Stimulated activated memory B cell treated with anti-CD40 and anti-IgM and Interleukin-4, amounts not matched to agents 10 μg/mL and 1 μg/mL and 100 μg/mL, for 72 hours (primary cell): ENCODE data around the gene LGR4.

Source experiments
- ATAC-seq: fragments of 150-1000 bp; cut with Tn5 transposase; 2 replicates; pipeline ENCODE4 v1.10.0; 2021
- H3K27ac Mint-ChIP-seq: one replicate; pipeline ENCODE4 v1.8.0; 2022; ENCODE audit warnings: mild to moderate bottlenecking, mixed read lengths
- H3K27me3 Mint-ChIP-seq: one replicate; pipeline ENCODE4 v1.8.0; 2022; ENCODE audit warnings: mixed read lengths
- H3K36me3 Mint-ChIP-seq: one replicate; pipeline ENCODE4 v1.8.0; 2022; ENCODE audit warnings: mixed read lengths
- H3K4me1 Mint-ChIP-seq: one replicate; pipeline ENCODE4 v1.8.0; 2022; ENCODE audit warnings: mixed read lengths
- H3K4me3 Mint-ChIP-seq: one replicate; pipeline ENCODE4 v1.8.0; 2022; ENCODE audit warnings: mild to moderate bottlenecking, moderate library complexity, mixed read lengths
- H3K9me3 Mint-ChIP-seq: one replicate; pipeline ENCODE4 v1.8.0; 2022; ENCODE audit warnings: mixed read lengths

Gene LGR4

GRCh38 chr11:27373856-27374602 is 98.6 kb downstream of the LGR4 start:
- no peak overlapping the region for H3K4me3 Mint-ChIP-seq
- no peaks in the 10 kb centered on the region for H3K36me3 Mint-ChIP-seq
- no peaks in the 10 kb centered on the region for H3K4me1 Mint-ChIP-seq
- no peaks in the 10 kb centered on the region for H3K9me3 Mint-ChIP-seq
- ATAC-seq, result no peak
- H3K27me3 Mint-ChIP-seq, result no peaks in the 10 kb centered on the region
- H3K27ac Mint-ChIP-seq, result no peak overlapping the region

DNA sequence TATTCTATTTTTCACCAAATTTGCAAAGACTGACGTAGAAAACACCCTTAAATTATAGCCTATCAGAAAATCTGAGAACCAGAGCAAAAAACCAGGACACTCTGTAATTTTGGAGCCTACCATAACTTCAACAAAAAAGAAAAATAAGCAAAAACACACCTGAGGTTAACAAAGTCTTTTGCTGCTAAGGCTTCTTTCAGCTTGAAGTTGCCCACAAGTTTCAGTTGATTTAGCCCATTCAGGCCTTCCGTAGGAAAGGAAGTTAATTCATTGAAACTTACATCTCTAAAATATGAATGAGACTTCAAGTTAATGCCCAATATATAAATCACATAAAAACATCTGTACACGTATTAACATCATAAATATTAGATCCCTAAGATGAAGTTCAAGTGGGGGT is 99.2 kb downstream of the LGR4 start:
- H3K9me3 Mint-ChIP-seq, result no peaks in the 10 kb centered on the region
- H3K27ac Mint-ChIP-seq, result no peak overlapping the region

DNA sequence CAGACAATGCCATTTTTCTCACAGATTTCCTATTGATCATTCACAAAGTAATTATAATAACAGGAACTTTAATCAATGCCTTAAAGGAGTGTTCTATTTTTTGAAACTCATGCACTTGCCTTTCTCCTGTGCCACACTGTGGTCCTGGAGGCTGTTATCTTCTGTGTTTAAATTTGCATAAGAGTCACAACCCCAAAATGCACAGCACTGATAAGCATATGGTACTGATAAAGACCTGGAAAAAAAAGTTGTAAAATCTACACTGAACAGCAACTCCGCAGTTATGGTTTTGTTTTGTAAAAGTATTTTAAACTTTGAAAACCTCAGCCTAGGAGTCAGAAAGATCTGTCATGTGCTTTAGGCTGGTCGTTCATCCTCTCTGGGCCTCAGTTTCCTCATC is 100.4 kb downstream of the LGR4 start:
- H3K27me3 Mint-ChIP-seq, result no peaks in the 10 kb centered on the region
- ATAC-seq, result no peak
- no peaks in the 10 kb centered on the region for H3K9me3 Mint-ChIP-seq

More for the DNA sequence above, 99.2 kb downstream of the LGR4 start:
- Mint-ChIP-seq H3K27me3 (no peaks in the 10 kb centered on the region), H3K36me3 (no peaks in the 10 kb centered on the region), H3K4me1 (no peaks in the 10 kb centered on the region), H3K4me3 (no peak overlapping the region)
- no peak for ATAC-seq

DNA sequence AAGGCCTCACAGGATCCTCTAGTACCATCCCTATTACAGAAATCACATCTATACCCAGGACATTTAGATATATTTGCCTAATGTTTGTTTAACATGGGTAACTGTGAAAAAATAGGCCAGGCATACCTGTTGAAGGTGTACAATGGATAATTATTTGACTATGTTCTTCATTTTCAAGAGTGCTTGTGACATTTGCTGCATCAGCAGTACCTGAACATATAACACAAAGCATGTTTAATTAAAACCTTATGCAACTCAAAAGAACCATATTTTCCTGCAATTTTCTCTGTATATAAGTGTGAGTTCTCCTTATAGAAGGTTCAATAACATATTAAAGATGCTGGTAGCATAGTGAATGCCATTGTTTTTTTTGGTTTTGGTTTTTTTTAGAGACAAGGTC is 101.1 kb downstream of the LGR4 start:
- H3K9me3 Mint-ChIP-seq, result no peaks in the 10 kb centered on the region
- H3K4me3 Mint-ChIP-seq, result no peak overlapping the region
- no peaks in the 10 kb centered on the region for H3K36me3 Mint-ChIP-seq
- H3K27ac Mint-ChIP-seq, result no peak overlapping the region
- H3K4me1 Mint-ChIP-seq, result no peaks in the 10 kb centered on the region
- ATAC-seq, result no peak
- no peaks in the 10 kb centered on the region for H3K27me3 Mint-ChIP-seq

More for the DNA sequence above, 100.4 kb downstream of the LGR4 start:
- Mint-ChIP-seq H3K27ac (no peak overlapping the region), H3K36me3 (no peaks in the 10 kb centered on the region), H3K4me1 (no peaks in the 10 kb centered on the region), H3K4me3 (no peak overlapping the region)

DNA sequence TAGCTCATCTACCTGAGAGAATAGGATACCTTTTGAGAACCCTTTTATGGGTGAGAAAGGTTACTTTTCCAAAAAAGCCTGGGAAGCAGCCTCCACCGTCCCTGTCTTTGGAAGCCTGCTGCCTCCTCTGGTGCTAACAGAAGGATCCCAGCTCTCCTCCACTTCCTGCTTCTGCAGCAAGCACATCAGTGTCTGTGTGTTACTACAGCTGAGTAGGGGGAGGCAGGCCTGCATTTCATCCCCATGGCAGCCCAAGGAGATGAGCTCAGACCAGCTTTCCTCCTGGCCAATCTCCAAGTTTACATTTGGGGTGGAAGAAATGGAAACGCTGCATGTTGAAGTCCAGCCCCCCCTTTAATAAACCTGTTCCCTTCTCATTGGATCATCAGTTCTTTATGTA is 102.2 kb downstream of the LGR4 start:
- Mint-ChIP-seq H3K4me1 (no peaks in the 10 kb centered on the region), H3K27ac (no peak overlapping the region), H3K27me3 (no peaks in the 10 kb centered on the region), H3K4me3 (no peak overlapping the region), H3K9me3 (no peaks in the 10 kb centered on the region), H3K36me3 (no peaks in the 10 kb centered on the region)
- ATAC-seq, result no peak

- Mint-ChIP-seq H3K4me3 (no peak overlapping the region), H3K36me3 (no peaks in the 10 kb centered on the region), H3K27ac (no peak overlapping the region), H3K27me3 (no peaks in the 10 kb centered on the region), H3K4me1 (peaks cover 9% of the 10 kb centered on the region), H3K9me3 (no peaks in the 10 kb centered on the region)
- no peak for ATAC-seq
These were observed 104.7 kb downstream of the LGR4 start for GRCh38 chr11:27367881-27368280.

DNA sequence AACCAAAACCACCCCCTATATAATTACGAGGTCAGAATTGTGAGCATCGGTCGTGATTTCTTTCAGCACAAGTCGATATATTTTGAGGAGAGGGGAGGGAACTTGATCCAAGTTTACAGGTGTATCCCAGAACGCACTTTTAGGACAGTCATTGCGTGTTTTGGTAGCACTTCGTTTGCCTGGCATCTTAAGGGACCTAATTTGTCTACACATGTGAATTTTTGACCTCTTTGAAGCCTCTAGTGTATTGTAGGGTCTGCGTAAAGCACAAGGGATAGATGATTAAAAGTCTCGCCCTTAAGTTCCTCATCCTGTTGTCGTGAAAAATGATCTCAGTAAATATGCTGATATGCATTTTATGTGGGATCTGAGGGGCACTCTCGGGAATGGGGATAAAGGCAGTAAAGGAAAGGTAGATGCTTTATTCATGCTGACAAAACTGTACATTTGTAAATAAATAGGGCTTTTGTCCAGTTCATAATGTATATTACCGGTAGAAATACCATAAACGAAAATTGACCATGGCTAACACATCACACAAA is 108.9 kb downstream of the LGR4 start:
- peaks cover 19% of the 10 kb centered on the region for H3K4me1 Mint-ChIP-seq
- no peaks in the 10 kb centered on the region for H3K9me3 Mint-ChIP-seq
- no peak for ATAC-seq
- no peaks in the 10 kb centered on the region for H3K36me3 Mint-ChIP-seq
- H3K27me3 Mint-ChIP-seq, result no peaks in the 10 kb centered on the region
- H3K27ac Mint-ChIP-seq, result peak overlapping the region; percentile 86
- peak overlapping the region; percentile 88 for H3K4me3 Mint-ChIP-seq

DNA sequence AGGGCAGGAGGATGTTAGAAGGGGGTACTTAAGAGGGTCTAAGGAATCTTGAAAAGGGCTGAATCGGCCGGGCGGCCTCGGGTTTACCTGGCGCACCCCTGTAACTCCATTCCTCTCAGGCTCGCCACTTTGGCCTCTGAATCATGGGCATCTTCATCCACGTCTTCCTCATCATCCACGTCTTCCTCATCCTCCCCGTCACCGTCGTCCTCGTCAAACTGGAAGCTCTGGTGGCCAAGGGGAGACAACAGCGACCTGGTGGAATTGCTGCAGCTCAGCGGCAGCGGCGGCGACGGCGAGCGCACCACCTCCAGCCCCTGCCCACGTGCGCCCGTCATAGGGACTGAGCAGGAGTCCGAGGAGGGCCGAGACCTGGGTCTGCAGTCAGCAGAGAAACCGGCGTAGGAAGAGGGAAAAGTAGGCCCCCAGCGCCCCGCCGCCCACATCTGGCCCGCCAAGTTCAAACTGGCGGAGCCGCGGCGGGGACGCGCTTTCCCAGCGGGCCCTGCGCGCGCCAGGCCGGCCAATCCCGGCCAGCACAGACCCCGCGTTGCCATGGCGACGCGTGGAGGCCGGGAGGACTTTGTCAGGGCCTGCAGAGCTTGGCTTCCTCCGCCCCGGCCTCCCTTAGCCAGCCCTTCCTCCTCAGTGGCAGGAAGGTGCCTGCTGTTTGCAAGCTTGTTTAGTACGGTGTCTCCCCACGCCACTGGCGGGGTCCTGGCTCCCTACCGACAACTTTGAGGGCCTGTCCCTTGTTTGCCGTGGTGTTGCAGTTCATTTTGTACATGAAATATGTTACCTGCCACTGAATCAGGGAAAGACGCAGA is 109.6 kb downstream of the LGR4 start, which contains the start of gene CCDC34:
Gene CCDC34, minus strand, starts transcription at position 467 of the 827 bp plus-strand sequence. Its CDS starts 21 bp downstream, at position 446.
- Mint-ChIP-seq H3K4me3 (peak within 1 kb of the TSS; percentile 88), H3K27ac (peak within 1 kb of the TSS; percentile 86), H3K9me3 (no peaks in the 10 kb centered on the region), H3K27me3 (no peaks in the 10 kb centered on the region), H3K4me1 (peaks cover 19% of the 10 kb centered on the region), H3K36me3 (no peaks in the 10 kb centered on the region)
- ATAC-seq, result peak; percentile 99

GRCh38 chr11:27361649-27362431 is 110.8 kb downstream of the LGR4 start:
- no peak for ATAC-seq
- peak overlapping the region; percentile 88 for H3K4me3 Mint-ChIP-seq
- H3K4me1 Mint-ChIP-seq, result peaks cover 19% of the 10 kb centered on the region
- no peaks in the 10 kb centered on the region for H3K36me3 Mint-ChIP-seq
- H3K27me3 Mint-ChIP-seq, result no peaks in the 10 kb centered on the region
- H3K9me3 Mint-ChIP-seq, result no peaks in the 10 kb centered on the region
- peak overlapping the region; percentile 86 for H3K27ac Mint-ChIP-seq

- H3K27ac Mint-ChIP-seq, result no peak overlapping the region
- H3K4me1 Mint-ChIP-seq, result peaks cover 14% of the 10 kb centered on the region
- H3K27me3 Mint-ChIP-seq, result no peaks in the 10 kb centered on the region
- no peak overlapping the region for H3K4me3 Mint-ChIP-seq
- ATAC-seq, result no peak
- no peaks in the 10 kb centered on the region for H3K9me3 Mint-ChIP-seq
- no peaks in the 10 kb centered on the region for H3K36me3 Mint-ChIP-seq
These were observed 114.3 kb downstream of the LGR4 start for GRCh38 chr11:27358296-27358695.

DNA sequence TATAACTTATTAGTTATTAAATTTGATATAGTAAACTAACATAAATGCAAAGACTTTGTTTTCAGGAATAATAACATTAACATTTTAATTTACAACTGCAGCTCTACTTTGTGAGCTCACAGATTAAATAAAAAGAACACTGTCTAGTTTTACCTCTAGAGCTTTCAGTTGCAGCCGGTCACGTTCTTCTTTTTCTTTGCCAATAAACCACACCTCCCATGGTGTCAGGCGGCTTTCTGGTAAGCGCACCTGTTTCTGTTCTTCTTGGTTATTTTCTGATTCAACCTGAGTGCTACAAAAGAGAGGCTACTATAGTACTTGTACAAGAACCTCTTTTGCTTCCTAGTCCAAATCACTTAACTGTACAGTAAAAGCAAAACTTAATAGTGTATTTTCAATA is 115.3 kb downstream of the LGR4 start:
- Mint-ChIP-seq H3K27me3 (no peaks in the 10 kb centered on the region), H3K4me3 (no peak overlapping the region), H3K36me3 (no peaks in the 10 kb centered on the region), H3K27ac (no peak overlapping the region), H3K9me3 (no peaks in the 10 kb centered on the region), H3K4me1 (peaks cover 4% of the 10 kb centered on the region)
- ATAC-seq, result no peak

GRCh38 chr11:27356624-27357222 is 115.9 kb downstream of the LGR4 start:
- Mint-ChIP-seq H3K27me3 (no peaks in the 10 kb centered on the region), H3K9me3 (no peaks in the 10 kb centered on the region), H3K4me3 (no peak overlapping the region), H3K27ac (no peak overlapping the region), H3K4me1 (no peaks in the 10 kb centered on the region), H3K36me3 (no peaks in the 10 kb centered on the region)
- no peak for ATAC-seq

DNA sequence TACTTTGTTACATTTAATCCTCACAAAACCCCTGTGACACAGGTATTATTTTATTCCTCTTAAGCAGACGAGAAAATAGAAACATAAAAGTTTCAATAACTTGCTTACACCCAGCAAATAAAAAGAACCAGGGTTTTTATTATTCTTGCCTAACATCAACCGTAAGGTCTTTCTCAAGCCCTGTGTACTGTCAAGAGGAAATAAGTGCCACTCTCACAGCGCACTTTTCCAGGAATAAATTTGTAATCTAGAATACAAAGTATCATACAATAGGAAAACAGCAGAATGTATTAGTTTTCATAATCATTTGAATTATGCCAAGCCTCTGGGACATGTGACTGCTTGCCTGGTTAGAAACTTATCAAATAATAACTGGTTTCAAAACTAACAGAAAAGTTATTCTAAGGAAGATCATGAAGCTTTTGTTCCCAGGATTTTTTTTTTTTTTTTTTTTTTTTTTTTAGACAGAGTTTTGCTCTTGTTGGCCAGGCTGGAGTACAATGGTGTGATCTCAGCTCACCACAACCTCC is 117.0 kb downstream of the LGR4 start:
- no peak for ATAC-seq
- H3K36me3 Mint-ChIP-seq, result no peaks in the 10 kb centered on the region
- H3K27me3 Mint-ChIP-seq, result no peaks in the 10 kb centered on the region
- H3K4me3 Mint-ChIP-seq, result no peak overlapping the region
- no peak overlapping the region for H3K27ac Mint-ChIP-seq
- no peaks in the 10 kb centered on the region for H3K9me3 Mint-ChIP-seq
- no peaks in the 10 kb centered on the region for H3K4me1 Mint-ChIP-seq

DNA sequence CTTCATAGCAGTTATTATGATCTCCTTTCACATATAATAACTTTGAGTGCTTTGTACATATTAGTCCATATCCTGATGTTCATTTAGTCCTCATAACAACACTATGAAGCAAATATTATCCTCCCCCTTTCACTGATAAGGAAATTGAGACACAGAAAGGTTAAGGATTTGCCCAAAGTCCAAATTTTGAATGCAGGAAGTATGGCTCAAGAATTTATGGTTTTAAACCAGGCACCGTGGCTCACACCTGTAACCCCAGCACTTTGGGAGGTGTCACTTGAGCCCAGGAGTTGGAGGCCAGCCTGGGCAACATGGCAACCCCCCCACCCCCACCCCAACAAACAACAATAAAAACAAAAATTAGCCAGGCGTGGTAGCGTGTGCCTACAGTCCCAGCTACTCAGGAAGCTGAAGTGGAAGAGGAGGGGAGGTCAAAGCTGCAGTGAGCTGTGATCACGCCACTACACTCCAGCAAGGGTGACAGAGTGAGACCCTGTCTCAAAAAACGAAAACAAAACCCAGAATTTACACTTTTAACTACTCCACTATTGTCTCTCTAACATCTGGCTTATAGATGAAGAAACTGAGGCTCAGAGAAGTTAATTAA is 118.1 kb downstream of the LGR4 start:
- H3K36me3 Mint-ChIP-seq, result peaks cover 7% of the 10 kb centered on the region
- H3K4me3 Mint-ChIP-seq, result no peak overlapping the region
- ATAC-seq, result no peak
- no peaks in the 10 kb centered on the region for H3K27me3 Mint-ChIP-seq
- no peak overlapping the region for H3K27ac Mint-ChIP-seq
- H3K4me1 Mint-ChIP-seq, result no peaks in the 10 kb centered on the region
- no peaks in the 10 kb centered on the region for H3K9me3 Mint-ChIP-seq
